Activated CD8-positive, alpha-beta memory T cell treated with anti-CD3 and anti-CD28 coated beads, Interleukin-2, amount 10 ng/mL, durations not matched to agents 7 days and 5 days (primary cell): ENCODE measurements around the gene RHBDD3. TPM values are rescaled to one million over a fixed set of nuclear protein-coding genes. Genes with fewer than 3 reads are reported as not detected.

Source experiments
- ATAC-seq: fragments of 150-1000 bp; cut with Tn5 transposase; one replicate; pipeline ENCODE4 v1.10.0; 2021; ENCODE audit warnings: moderate library complexity
- CTCF ChIA-PET: fragments of 350-600 bp; sonication (Branson Sonifier 250); formaldehyde crosslinking; loops from one replicate; lab custom pipeline; 2021; ENCODE audit warnings: antibody characterized with exemption; lab: Charles Lee
- DNase-seq: peaks from one replicate; pipeline ENCODE4 v3.0.0-alpha.2; 2020
- H3K27ac Mint-ChIP-seq: one replicate; pipeline ENCODE4 v1.8.0; 2021; ENCODE audit warnings: mild to moderate bottlenecking, mixed read lengths
- H3K27me3 Mint-ChIP-seq: one replicate; pipeline ENCODE4 v1.8.0; 2021; ENCODE audit warnings: mixed read lengths
- H3K36me3 Mint-ChIP-seq: one replicate; pipeline ENCODE4 v1.8.0; 2021; ENCODE audit warnings: mild to moderate bottlenecking, mixed read lengths
- H3K4me1 Mint-ChIP-seq: one replicate; pipeline ENCODE4 v1.8.0; 2021; ENCODE audit warnings: mixed read lengths
- H3K4me3 Mint-ChIP-seq: one replicate; pipeline ENCODE4 v1.8.0; 2021; ENCODE audit warnings: mild to moderate bottlenecking, moderate library complexity, mixed read lengths
- H3K9me3 Mint-ChIP-seq: one replicate; pipeline ENCODE4 v1.8.0; 2022; ENCODE audit warnings: low read depth, mixed read lengths
- total RNA-seq, 2 experiments: library from RNA; stranded (reverse); gene quantifications; one replicate each; pipeline ENCODE4 v1.2.3, GENCODE V29; 2021

Gene RHBDD3
- total RNA-seq, 2 experiments from 2014 or later = 40.5 to 44.7 TPM

DNA sequence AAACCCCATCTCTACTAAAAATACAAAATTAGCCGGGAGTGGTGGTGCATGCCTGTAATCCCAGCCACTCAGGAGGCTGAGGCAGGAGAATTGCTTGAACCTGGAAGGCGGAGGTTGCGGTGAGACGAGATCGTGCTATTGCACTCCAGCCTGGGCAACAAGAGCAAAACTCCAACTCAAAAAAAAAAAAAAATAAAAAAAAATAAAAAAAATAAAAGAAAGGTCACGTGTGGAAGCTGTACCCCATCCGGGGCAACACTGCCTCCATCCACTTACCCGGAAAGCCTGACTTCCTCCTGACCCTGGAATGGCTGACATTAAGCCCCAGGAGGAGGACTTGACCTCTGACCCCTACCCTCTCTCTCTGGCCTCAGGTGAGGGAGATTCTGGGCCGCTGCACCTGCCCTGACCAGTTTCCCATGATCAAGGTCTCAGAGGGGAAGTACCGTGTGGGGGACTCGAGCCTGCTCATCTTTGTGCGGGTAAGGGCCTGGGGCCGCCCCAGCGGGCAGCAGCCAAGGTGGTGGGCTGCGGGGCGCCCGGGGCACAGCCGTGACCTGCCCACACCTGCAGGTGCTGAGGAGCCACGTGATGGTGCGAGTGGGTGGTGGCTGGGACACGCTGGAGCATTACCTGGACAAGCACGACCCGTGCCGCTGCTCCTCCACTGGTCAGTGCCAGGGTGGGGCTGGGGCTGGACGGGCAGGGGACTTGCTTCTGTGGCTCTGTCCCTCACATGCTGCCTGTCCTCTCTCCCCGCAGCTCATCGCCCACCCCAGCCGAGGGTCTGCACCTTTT, 42.5 kb upstream of the RHBDD3 start:
- H3K4me1 Mint-ChIP-seq = peaks cover 60% of the 10 kb centered on the region
- CTCF ChIA-PET = interaction anchor here (1.0 to 1.3 kb wide), 2 partner anchors 10 to 44 kb away, joined by 3 read pairs; no protein-coding TSS in a partner anchor

DNA sequence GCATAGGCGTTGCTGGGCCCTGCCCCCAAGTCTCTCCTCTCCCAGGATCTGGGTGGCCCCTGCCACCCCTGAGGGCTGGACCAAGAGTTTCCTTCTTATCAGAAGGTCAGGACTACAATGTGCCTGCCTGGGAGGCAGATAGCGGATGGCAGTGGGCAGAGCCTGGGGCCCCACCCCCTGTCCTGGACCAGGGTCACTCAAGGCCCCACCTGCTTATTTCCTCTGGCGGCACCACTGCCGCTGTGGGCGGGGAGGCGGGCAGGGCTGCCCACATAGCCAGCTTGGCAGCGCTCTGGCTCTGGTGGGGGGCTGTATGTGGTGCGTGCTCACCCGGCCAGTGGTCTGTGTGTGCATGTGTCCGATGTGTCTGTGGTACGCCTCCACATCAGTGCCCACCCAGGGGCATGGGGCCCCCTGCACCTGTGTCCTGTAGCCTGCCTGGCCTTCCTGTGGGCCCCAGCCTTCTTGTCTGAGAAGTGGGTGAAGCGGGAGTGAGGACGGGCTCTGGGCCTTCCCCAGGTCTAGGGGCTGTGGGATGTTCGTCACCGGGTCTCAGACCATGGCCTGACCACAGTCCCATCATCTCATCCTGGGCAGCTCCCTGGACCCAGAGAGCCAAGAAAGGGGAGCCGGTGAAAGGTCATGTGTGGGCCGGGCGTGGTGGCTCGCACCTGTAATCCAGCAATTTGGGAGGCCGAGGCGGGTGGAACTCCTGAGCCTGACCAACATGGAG, 41.7 kb upstream of the RHBDD3 start:
- ATAC-seq = no peak
- no peak overlapping the region for H3K4me3 Mint-ChIP-seq
- H3K27me3 Mint-ChIP-seq = peaks cover 35% of the 10 kb centered on the region
- peaks cover 56% of the 10 kb centered on the region for H3K4me1 Mint-ChIP-seq
- CTCF ChIA-PET = interaction anchor here (1.2 kb wide), 1 partner anchor 11 kb away, joined by 3 read pairs; no protein-coding TSS in a partner anchor
- H3K9me3 Mint-ChIP-seq = no peaks in the 10 kb centered on the region
- DNase-seq = no peak
- peak overlapping the region; percentile 79 for H3K27ac Mint-ChIP-seq
- no peaks in the 10 kb centered on the region for H3K36me3 Mint-ChIP-seq

More for the DNA sequence above, 42.5 kb upstream of the RHBDD3 start:
- Mint-ChIP-seq H3K27ac (no peak overlapping the region), H3K9me3 (no peaks in the 10 kb centered on the region), H3K36me3 (no peaks in the 10 kb centered on the region), H3K27me3 (peaks cover 35% of the 10 kb centered on the region), H3K4me3 (no peak overlapping the region)
- no peak for ATAC-seq
- DNase-seq = no peak

DNA sequence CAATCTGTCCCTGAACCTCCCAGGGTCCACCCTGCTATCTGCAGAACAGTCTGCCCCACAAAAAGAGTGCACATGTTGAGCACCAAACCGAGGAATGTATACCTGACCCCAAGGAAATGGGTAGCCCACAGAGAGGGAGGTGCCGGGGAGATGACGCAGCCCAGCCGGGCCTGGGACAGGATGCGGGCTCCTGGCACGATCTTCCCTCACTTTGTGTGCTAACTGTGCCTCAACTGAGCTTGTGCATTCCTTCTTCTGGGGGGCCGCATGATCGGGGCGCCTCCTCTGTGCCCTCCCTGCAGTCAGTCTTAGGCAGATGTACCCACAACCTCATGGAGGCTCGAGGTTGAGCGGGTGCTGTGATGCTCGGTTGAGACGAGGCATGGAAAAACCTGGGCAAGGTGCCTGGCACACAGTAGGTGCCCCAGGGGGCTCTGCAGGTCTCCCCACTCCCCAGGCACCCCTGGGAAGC, 41.0 kb upstream of the RHBDD3 start:
- Mint-ChIP-seq H3K4me1 (peaks cover 49% of the 10 kb centered on the region), H3K9me3 (no peaks in the 10 kb centered on the region), H3K36me3 (no peaks in the 10 kb centered on the region), H3K27me3 (peaks cover 28% of the 10 kb centered on the region), H3K4me3 (peak overlapping the region; percentile 60), H3K27ac (peak overlapping the region; percentile 79)
- CTCF ChIA-PET = interaction anchor here (1.2 kb wide), 1 partner anchor 12 kb away, joined by 3 read pairs; no protein-coding TSS in a partner anchor
- ATAC-seq (peak; percentile 60), DNase-seq (peak; percentile 90)

DNA sequence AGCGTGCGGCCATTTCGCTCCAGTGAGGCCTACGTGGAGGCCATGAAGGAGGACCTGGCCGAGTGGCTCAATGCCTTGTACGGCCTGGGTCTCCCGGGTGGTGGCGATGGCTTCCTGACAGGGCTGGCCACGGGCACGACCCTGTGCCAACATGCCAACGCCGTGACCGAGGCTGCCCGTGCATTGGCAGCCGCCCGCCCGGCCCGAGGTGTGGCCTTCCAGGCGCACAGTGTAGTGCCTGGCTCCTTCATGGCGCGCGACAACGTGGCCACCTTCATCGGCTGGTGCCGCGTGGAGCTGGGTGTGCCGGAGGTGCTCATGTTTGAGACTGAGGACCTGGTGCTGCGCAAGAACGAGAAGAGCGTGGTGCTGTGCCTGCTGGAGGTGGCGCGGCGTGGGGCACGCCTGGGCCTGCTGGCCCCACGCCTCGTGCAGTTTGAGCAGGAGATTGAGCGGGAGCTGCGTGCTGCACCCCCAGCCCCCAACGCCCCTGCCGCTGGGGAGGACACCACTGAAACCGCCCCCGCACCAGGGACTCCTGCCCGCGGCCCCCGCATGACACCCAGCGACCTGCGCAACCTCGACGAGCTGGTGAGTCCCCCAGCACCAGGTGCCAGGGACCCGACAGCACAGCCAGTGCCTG, 40.5 kb upstream of the RHBDD3 start:
- DNase-seq (no peak), ATAC-seq (no peak)
- Mint-ChIP-seq H3K27ac (peak overlapping the region; percentile 79), H3K4me3 (peak overlapping the region; percentile 60), H3K4me1 (peaks cover 45% of the 10 kb centered on the region), H3K36me3 (no peaks in the 10 kb centered on the region), H3K27me3 (peaks cover 22% of the 10 kb centered on the region), H3K9me3 (no peaks in the 10 kb centered on the region)
- CTCF ChIA-PET = interaction anchor here (1.2 kb wide), 1 partner anchor 12 kb away, joined by 3 read pairs; no protein-coding TSS in a partner anchor

DNA sequence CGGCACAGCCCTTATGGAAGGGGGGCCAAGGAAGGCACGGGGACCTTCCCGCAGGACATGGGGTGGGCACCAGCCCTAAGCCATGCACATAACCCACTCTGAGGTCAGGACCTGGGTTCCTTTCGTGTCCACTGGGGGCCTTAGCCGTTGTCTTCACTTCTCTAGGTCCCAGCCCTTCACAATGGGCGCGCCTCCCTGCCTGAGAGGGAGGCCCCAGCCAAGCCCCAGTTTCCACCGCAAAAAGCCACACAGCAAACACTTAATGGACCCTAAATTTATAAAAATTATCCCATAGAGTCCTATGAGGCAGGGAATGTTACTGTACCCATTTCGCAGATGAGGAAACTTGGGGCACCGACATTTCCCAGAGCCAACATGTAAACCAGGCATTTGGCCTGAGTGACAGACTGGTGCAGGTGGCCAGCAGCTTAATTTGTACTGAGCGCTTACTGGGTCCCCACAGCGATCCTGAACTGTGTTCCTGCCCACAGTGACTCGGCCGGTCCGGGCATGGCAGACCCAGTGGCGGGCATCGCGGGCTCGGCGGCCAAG, 39.9 kb upstream of the RHBDD3 start:
- DNase-seq (no peak), ATAC-seq (no peak)
- peak overlapping the region; percentile 79 for H3K4me3 Mint-ChIP-seq
- CTCF ChIA-PET = no interaction called here
- peak overlapping the region; percentile 46 for H3K27ac Mint-ChIP-seq
- H3K4me1 Mint-ChIP-seq = peaks cover 42% of the 10 kb centered on the region
- no peaks in the 10 kb centered on the region for H3K9me3 Mint-ChIP-seq
- no peaks in the 10 kb centered on the region for H3K36me3 Mint-ChIP-seq
- peaks cover 17% of the 10 kb centered on the region for H3K27me3 Mint-ChIP-seq

DNA sequence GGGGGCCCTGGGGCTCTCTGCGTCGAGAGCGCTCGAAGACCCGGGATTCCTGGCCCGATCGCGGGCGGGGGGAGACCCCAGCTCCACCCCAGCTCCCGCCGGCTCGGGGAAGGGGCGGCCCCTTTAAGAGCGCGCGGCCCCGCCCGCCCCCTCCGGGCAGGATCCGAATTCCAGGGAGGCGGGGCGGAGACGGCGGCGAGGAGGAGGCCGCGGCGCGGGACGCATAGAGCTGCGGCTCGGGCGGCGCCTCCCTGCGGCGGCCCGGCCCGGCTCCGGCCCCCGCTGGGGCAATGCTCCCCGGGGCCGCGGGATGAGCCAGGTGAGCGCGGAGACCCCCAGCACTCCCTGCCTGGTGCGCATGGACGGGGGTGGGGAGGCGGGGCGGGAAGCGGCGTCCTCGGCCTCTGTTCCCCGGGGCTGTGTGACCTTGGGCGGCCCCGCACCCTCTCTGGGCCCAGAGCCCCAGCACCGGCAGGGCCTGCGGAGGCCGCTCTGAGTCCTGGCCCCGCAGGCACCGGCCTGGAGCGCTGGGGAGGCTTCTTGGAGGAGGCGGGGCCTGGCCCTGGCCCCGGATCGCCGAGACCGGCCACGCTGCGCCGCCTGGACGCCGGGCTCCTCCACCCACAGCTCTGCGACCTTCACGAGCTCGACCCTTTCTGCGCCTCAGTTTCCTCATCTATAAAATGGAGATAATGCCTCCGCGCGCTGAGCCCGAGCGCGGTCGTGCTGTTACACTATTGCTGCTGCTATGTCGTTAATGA, 39.2 kb upstream of the RHBDD3 start:
- no peak for DNase-seq
- Mint-ChIP-seq H3K4me1 (peaks cover 42% of the 10 kb centered on the region), H3K27ac (peak overlapping the region; percentile 46)

DNA sequence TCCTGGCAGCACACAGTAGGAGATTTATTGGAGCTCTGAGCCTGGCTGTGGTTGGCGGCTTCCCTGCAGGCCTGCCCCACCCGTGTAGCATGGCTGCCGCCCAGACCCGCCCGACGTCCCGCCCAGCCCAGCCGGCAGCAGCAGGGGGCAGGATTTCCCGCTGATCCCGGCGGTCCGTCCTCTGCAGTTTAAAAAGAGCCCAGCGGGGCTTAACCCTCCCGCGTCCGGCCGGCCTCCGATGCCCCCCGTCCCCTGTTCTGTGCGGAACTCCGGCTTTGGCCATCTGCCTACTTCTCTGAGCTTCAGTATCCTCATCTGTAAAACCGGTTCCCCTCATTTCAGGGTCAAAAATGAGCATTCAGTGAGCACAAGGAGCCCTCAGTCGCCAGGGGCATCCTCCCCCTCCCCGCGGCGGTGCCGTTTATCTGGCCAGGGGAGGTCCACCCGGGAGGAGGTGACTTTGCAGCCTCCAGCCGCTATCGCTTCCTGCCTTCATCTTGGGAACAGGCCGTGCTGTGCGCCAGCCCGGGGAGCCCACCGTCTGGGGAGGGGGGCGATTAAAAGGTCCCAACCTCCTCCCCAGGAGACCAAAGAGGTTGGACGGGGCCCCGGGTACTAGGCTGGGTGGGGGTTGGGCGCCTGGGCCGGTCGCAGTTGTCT, 38.5 kb upstream of the RHBDD3 start, which contains the start of gene GAS2L1:
GAS2L1 (plus strand) TSS at position 476 of the 660 bp plus-strand sequence. CDS start 1,456 bp downstream, outside the sequence.
- CTCF ChIA-PET = interaction anchor here (0.6 to 1.9 kb wide), 6 partner anchors 12 to 58 kb away, joined by 3 to 4 read pairs (median 4); no protein-coding TSS in a partner anchor
- peaks cover 41% of the 10 kb centered on the region for H3K4me1 Mint-ChIP-seq
- peak; percentile 65 for ATAC-seq
- peak; percentile 77 for DNase-seq
- no peaks in the 10 kb centered on the region for H3K36me3 Mint-ChIP-seq
- peak within 1 kb of the TSS; percentile 52 for H3K27ac Mint-ChIP-seq
- H3K9me3 Mint-ChIP-seq = no peaks in the 10 kb centered on the region
- H3K27me3 Mint-ChIP-seq = peaks cover 9% of the 10 kb centered on the region
- peak within 1 kb of the TSS; percentile 79 for H3K4me3 Mint-ChIP-seq

More for the DNA sequence above, 39.2 kb upstream of the RHBDD3 start:
- peak; percentile 43 for ATAC-seq
- peak overlapping the region; percentile 79 for H3K4me3 Mint-ChIP-seq
- no peaks in the 10 kb centered on the region for H3K36me3 Mint-ChIP-seq
- CTCF ChIA-PET = interaction anchor here (1.0 to 1.9 kb wide), 3 partner anchors 16 to 30 kb away, joined by 3 to 4 read pairs (median 4); no protein-coding TSS in a partner anchor
- H3K9me3 Mint-ChIP-seq = no peaks in the 10 kb centered on the region
- H3K27me3 Mint-ChIP-seq = peaks cover 10% of the 10 kb centered on the region

DNA sequence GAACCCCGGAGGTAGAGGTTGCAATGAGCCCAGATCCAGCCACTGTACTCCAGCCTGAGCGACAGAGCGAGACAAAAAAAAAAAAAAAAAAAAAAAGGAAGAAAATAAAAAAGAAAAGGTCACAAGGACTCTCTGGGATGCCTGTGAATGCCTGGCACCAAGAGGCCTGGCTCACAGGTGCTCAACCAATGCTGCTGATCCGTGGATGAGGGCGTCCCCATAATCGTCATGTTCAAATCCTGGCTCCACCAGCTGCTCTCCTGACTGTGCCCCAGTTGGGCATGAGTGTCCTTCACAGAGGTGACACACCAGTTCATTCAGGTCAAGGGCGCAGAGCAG, 38.0 kb upstream of the RHBDD3 start:
- Mint-ChIP-seq H3K4me3 (peak overlapping the region; percentile 75), H3K4me1 (peaks cover 36% of the 10 kb centered on the region), H3K36me3 (peaks cover 3% of the 10 kb centered on the region), H3K27me3 (peaks cover 9% of the 10 kb centered on the region), H3K27ac (no peak overlapping the region), H3K9me3 (no peaks in the 10 kb centered on the region)
- no peak for DNase-seq
- CTCF ChIA-PET = interaction anchor here (0.6 to 1.9 kb wide), 5 partner anchors 13 to 58 kb away, joined by 3 to 4 read pairs (median 4); no protein-coding TSS in a partner anchor
- ATAC-seq = no peak

DNA sequence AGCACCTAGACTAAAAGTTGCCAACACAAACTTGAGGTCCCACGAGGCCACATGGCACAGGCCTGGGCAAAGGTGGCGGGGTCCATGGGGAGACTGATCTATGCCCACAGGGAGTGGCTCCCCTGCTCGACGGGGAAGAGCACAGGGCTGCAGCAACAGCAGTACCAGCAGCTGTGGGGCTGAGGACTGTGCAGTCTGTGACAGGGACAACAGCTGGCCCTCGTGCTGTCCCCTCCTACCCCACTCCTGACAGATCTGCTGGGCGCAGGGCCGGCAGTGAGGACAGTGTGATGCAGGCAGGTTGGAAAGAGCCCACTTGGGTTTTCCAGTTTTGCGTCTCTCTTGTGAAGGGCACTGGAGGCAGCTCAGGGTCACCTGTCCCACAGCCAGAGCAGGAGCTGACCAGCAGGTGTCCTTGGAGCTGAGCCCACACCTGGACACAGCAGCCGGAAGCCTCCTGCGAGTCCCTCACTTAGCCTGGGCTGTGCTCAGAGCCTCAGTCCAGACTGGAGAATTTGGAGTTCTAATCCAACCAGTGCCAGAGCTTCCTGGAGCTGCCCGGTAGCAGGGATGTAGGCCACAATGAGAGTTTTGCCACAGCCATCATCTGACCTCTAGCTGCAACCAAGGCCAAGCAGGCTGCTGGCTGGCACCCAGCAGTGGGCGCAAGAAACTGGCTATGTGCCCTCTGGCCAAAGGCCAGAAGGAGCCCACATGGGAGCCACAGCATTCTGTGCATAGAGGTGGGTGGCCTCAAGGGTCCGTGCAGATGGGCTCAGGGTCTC, 35.1 kb upstream of the RHBDD3 start:
- CTCF ChIA-PET = interaction anchor here (1.3 to 2.2 kb wide), 2 partner anchors 10 to 57 kb away, joined by 3 to 10 read pairs; no protein-coding TSS in a partner anchor
- ATAC-seq = no peak
- Mint-ChIP-seq H3K4me1 (peaks cover 12% of the 10 kb centered on the region), H3K27ac (no peak overlapping the region), H3K27me3 (peaks cover 9% of the 10 kb centered on the region), H3K36me3 (peaks cover 23% of the 10 kb centered on the region), H3K9me3 (no peaks in the 10 kb centered on the region), H3K4me3 (no peak overlapping the region)
- no peak for DNase-seq

DNA sequence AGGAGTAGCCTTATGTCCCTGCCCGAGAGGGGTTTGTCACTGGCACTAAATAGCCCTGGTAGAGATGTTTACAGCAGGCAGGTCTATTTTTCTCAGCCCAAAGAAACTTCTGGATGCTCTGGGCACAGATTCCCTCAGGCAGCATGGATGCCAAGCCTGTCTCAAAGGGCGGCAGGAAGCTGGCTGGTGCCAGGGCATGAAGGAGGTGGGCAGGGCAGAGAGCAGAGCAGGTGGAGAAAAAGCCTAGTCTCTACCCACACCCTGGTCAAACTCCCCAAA, 34.6 kb upstream of the RHBDD3 start:
- CTCF ChIA-PET = interaction anchor here (2.2 kb wide), 1 partner anchor 11 kb away, joined by 10 read pairs; no protein-coding TSS in a partner anchor
- Mint-ChIP-seq H3K9me3 (no peaks in the 10 kb centered on the region), H3K27me3 (peaks cover 7% of the 10 kb centered on the region), H3K4me1 (peaks cover 7% of the 10 kb centered on the region), H3K27ac (no peak overlapping the region), H3K36me3 (peaks cover 28% of the 10 kb centered on the region), H3K4me3 (no peak overlapping the region)
- DNase-seq = no peak
- no peak for ATAC-seq

DNA sequence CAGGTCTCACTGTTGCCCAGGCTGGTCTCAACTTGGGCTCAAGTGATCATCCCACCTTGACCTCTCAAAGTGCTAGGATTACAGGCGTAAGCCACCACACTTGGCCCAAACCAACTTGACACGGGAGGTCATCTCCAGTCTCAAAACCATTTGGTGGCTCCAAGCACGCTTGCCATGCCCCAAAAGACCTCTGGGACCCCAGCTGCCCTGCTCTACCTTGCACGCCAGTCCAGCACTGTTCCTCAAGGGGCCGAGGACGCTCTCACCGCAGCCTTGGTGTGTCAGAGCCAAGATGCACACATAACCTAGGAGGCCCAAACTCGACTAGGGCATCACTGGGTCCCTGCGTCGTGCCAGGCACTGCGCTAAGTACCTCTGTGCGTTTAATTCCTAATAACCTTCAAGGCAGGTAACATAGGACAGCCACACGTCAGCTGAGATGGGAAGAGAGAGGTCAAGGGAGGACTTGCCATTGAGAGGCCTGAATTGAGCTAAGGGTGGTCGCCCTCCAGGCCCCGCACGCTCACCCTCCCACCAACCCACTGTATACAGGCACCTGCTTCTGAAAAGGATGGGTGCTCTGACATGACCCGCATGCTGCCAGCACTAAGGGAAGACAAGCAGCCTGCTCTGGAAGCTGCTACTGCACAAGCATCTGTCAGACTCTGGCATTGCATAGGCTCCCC, 34.1 kb upstream of the RHBDD3 start:
- H3K27ac Mint-ChIP-seq = no peak overlapping the region
- H3K27me3 Mint-ChIP-seq = peaks cover 6% of the 10 kb centered on the region
- H3K4me3 Mint-ChIP-seq = no peak overlapping the region
- DNase-seq (no peak), ATAC-seq (no peak)
- H3K36me3 Mint-ChIP-seq = peaks cover 32% of the 10 kb centered on the region
- CTCF ChIA-PET = interaction anchor here (2.2 kb wide), 1 partner anchor 11 kb away, joined by 10 read pairs; no protein-coding TSS in a partner anchor
- H3K4me1 Mint-ChIP-seq = peaks cover 6% of the 10 kb centered on the region
- no peaks in the 10 kb centered on the region for H3K9me3 Mint-ChIP-seq
